Measurements from ENCODE around the gene PAFAH1B2. TPM values are rescaled to one million over a fixed set of nuclear protein-coding genes. Genes with fewer than 3 reads are reported as not detected.
"Not testable (repeated sequence)": the region's sequence is repeated elsewhere in the genome, so short reads cannot be mapped to it uniquely, and the experiment has no call there.

Gene PAFAH1B2
- total RNA-seq, 4 donors from 2014 or later: 50.3 to 82.3 (median 63.2) TPM

DNA sequence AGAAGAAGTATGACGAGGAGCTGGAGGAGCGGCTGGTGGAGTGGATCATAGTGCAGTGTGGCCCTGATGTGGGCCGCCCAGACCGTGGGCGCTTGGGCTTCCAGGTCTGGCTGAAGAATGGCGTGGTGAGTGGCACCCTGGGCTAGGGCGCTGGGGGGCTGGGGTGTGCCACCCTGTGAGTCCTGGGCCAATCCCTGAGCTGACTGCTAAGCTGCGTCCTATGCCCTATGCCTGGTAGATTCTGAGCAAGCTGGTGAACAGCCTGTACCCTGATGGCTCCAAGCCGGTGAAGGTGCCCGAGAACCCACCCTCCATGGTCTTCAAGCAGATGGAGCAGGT, 59.0 kb downstream of the PAFAH1B2 start:
- Histone ChIP-seq H3K27me3 (no peaks in the 10 kb centered on the region), H3K36me3 (peaks cover 0 to 42% of the 10 kb centered on the region in 2 donors), H3K9me3 (no peaks in the 10 kb centered on the region), H3K27ac (peak overlapping the region; percentile 97 to 99 (median 97)), H3K4me3 (peak overlapping the region; percentile 73 to 80), H3K4me1 (peaks cover 0 to 70% (median 6%) of the 10 kb centered on the region in 3 donors)
- TF ChIP-seq POLR2AphosphoS5 (IDR thresholded peaks at IDR 0.05): peak; percentile 73
- peak in 1 of 2 donors; percentile 43 for TF ChIP-seq POLR2A (IDR thresholded peaks at IDR 0.05)
- TF ChIP-seq, protein P1, sequence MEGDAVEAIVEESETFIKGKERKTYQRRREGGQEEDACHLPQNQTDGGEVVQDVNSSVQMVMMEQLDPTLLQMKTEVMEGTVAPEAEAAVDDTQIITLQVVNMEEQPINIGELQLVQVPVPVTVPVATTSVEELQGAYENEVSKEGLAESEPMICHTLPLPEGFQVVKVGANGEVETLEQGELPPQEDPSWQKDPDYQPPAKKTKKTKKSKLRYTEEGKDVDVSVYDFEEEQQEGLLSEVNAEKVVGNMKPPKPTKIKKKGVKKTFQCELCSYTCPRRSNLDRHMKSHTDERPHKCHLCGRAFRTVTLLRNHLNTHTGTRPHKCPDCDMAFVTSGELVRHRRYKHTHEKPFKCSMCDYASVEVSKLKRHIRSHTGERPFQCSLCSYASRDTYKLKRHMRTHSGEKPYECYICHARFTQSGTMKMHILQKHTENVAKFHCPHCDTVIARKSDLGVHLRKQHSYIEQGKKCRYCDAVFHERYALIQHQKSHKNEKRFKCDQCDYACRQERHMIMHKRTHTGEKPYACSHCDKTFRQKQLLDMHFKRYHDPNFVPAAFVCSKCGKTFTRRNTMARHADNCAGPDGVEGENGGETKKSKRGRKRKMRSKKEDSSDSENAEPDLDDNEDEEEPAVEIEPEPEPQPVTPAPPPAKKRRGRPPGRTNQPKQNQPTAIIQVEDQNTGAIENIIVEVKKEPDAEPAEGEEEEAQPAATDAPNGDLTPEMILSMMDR (IDR thresholded peaks at IDR 0.05): no peak
- no CpG with 5 or more reads among the region's 10 CpGs for WGBS, 2 donors (ENCODE audit: low coverage in 1 of 2)
- ATAC-seq: no peak

DNA sequence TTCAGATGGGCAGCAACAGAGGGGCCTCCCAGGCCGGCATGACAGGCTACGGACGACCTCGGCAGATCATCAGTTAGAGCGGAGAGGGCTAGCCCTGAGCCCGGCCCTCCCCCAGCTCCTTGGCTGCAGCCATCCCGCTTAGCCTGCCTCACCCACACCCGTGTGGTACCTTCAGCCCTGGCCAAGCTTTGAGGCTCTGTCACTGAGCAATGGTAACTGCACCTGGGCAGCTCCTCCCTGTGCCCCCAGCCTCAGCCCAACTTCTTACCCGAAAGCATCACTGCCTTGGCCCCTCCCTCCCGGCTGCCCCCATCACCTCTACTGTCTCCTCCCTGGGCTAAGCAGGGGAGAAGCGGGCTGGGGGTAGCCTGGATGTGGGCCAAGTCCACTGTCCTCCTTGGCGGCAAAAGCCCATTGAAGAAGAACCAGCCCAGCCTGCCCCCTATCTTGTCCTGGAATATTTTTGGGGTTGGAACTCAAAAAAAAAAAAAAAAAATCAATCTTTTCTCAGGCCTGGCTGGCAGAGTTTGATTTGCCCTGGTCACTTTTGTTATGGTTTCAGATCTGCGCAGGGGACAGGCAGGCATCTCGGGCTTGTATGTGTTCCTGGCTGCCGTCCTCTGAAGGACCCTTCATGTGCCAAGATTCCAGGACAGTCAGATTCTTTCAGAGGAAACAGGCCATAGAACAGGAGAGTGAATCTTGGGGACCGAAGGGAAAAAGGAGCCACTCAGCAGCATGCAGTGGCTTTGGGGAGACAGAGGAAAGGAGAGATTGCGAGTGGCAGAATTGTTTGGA, 60.4 kb downstream of the PAFAH1B2 start:
- ATAC-seq: no peak
- TF ChIP-seq EP300 (IDR thresholded peaks at IDR 0.05): no peak
- peak; percentile 6 to 13 for TF ChIP-seq POLR2A (IDR thresholded peaks at IDR 0.05)
- TF ChIP-seq, protein P1 (IDR thresholded peaks at IDR 0.05): no peak
- peak; percentile 7 for TF ChIP-seq POLR2AphosphoS5 (IDR thresholded peaks at IDR 0.05)
- Histone ChIP-seq H3K4me3 (peak overlapping the region; percentile 73 to 80), H3K9me3 (no peaks in the 10 kb centered on the region), H3K27ac (peak overlapping the region; percentile 97 to 99 (median 97)), H3K36me3 (peaks cover 0 to 42% of the 10 kb centered on the region in 2 donors), H3K4me1 (peaks cover 0 to 55% (median 4%) of the 10 kb centered on the region in 3 donors), H3K27me3 (no peaks in the 10 kb centered on the region)
- 38 to 47% methylated on average over 6 to 8 of the region's 17 CpGs for WGBS, 2 donors (ENCODE audit: low coverage in 1 of 2)

DNA sequence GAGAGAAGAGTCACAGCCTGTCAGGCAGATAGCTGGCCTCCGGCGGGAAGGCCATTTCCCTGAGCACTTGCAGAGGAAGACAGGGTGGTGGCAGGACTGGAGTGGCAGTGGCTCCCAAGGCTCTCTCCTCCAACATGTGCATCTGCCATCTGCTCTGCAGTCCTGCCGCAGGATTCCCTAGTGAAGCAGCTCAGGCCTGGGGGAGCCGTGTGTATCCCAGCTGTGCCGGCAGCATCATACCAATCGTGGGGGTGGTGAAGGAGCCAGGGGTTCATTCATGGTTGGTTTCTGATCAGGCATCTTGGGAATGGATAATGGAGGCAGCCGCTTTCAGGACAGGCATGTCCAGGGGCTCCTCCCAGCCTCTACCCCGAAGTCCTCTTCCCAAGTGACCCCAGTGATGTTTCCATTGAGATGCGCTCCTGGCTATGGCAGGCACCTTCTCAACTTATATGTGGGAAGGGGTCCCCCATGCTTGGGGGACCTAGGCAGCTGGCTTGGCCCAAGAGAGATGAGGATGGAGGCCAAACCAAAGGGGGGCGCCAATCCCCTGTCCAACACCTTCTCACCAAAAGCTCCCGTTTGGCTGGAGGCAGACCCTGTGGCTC, 61.2 kb downstream of the PAFAH1B2 start:
- ATAC-seq: no peak
- Histone ChIP-seq H3K9me3 (no peaks in the 10 kb centered on the region), H3K27me3 (no peaks in the 10 kb centered on the region), H3K36me3 (peaks cover 0 to 42% of the 10 kb centered on the region in 2 donors), H3K27ac (peak overlapping the region; percentile 97 to 99 (median 97)), H3K4me3 (peak overlapping the region in 1 of 2 donors; percentile 73), H3K4me1 (peaks cover 0 to 51% (median 4%) of the 10 kb centered on the region in 3 donors)
- TF ChIP-seq, protein P1 (IDR thresholded peaks at IDR 0.05): no peak
- TF ChIP-seq POLR2A (IDR thresholded peaks at IDR 0.05) (peak in 1 of 2 donors; percentile 10), EP300 (IDR thresholded peaks at IDR 0.05) (no peak), POLR2AphosphoS5 (IDR thresholded peaks at IDR 0.05) (peak; percentile 66)
- 13 to 59% methylated on average over 2 of the region's 11 CpGs for WGBS, 2 donors (ENCODE audit: low coverage in 1 of 2)

DNA sequence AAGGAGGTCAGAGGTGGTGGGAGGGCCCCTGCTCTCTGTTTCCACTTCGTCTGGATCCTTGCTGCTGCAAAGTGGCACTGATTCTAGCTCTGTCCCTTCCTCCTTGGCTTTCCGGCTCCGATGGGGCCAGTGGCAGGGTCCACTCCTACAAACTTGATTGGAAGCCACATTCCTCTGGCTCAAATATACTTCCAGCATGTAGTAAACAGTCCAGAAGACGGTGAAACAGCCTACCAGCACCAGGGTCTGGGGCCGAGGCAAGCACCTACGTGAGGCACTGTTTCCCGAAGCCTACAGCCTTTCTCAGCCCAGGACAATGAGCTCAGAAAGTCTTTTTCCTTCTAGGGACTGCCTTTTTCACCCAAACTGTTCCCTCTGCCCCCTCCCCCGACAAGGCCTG, 62.0 kb downstream of the PAFAH1B2 start:
- H3K27ac ChIP-seq: peak overlapping the region; percentile 60 to 97 (median 76)
- ATAC-seq: peak; percentile 3
- H3K36me3 ChIP-seq: peaks cover 0 to 42% of the 10 kb centered on the region in 2 donors
- not testable (repeated sequence) for H3K27me3 ChIP-seq, H3K4me3 ChIP-seq, H3K9me3 ChIP-seq
- peak in 1 of 2 donors; percentile 24 for TF ChIP-seq POLR2A (IDR thresholded peaks at IDR 0.05)
- TF ChIP-seq POLR2AphosphoS5 (IDR thresholded peaks at IDR 0.05): peak; percentile 82
- WGBS, 2 donors (ENCODE audit: low coverage in 1 of 2): no CpG with 5 or more reads among the region's 8 CpGs
- peaks cover 0 to 50% (median 4%) of the 10 kb centered on the region in 3 donors for H3K4me1 ChIP-seq

DNA sequence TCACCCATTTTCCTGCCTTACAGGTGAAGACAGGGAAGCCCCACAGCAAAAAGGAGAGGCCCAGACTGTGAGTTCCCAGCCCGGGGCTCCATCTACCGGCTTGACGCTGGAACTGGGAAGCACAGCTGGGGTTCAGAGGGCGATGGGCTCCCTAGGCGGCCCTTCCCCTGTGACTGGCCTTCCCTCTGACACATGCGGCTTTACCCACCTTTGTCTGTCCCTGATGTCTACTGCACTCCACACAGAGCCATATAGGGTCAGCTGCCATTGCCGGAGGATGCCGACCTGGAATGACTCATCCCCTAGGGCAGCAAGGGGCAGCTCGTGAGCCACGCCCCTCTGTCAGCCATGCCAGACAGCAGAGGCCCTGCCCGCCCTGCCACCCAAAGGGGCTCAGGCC, 62.8 kb downstream of the PAFAH1B2 start:
- ATAC-seq: peak; percentile 31
- not testable (repeated sequence) for H3K27me3 ChIP-seq
- H3K27ac ChIP-seq: peak overlapping the region in 2 of 4 donors; percentile 54 to 76

DNA sequence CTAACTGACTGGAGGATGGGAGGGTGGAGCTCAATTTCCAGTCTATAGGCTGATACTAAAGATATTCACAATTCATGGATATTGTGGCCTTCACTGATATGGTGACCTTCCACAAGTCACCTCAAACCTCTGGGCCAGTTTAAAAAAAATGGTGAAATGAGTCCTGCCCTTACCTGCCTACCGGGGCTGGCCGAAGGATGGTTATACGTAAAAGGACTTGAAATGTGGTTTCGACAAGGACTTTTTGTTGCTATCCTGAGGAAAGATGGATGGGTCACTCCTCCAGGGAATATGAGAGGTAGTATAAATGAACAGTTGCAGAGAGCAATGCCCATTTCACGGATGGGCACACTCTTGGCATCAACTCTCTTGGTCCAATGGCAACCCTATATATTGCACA, 63.4 kb downstream of the PAFAH1B2 start:
- ATAC-seq: not testable (repeated sequence)

More for the DNA sequence above, 62.8 kb downstream of the PAFAH1B2 start:
- peaks cover 0 to 48% (median 4%) of the 10 kb centered on the region in 3 donors for H3K4me1 ChIP-seq
- H3K36me3 ChIP-seq: peaks cover 0 to 37% of the 10 kb centered on the region in 2 donors
- TF ChIP-seq POLR2AphosphoS5 (IDR thresholded peaks at IDR 0.05): peak; percentile 33
- not testable (repeated sequence) for H3K9me3 ChIP-seq, H3K4me3 ChIP-seq
- WGBS, 2 donors (ENCODE audit: low coverage in 1 of 2): no CpG with 5 or more reads among the region's 11 CpGs

More for the DNA sequence above, 63.4 kb downstream of the PAFAH1B2 start:
- not testable (repeated sequence) for H3K9me3 ChIP-seq, H3K4me3 ChIP-seq, H3K27me3 ChIP-seq
- Histone ChIP-seq H3K27ac (peak overlapping the region in 2 of 4 donors; percentile 60 to 68), H3K36me3 (peaks cover 0 to 31% of the 10 kb centered on the region in 2 donors), H3K4me1 (peaks cover 0 to 42% (median 4%) of the 10 kb centered on the region in 3 donors)
- WGBS, 2 donors (ENCODE audit: low coverage in 1 of 2): 55 to 82% methylated on average over 5 of the region's 5 CpGs

All from gastroesophageal sphincter (tissue), 4 donors.